GM20431 (cell line): Measurements from ENCODE around the gene RAE1.

Experiments
- in situ Hi-C: fragments of 300-500 bp; cut with MseI, MboI; formaldehyde crosslinking; loops from one replicate; pipeline ENCODE4 v1.15.0; 2020; ENCODE audit warnings: low sequenced_read_pairs; ENCODE audit not compliant: unreplicated experiment

RAE1 gene, protein sequence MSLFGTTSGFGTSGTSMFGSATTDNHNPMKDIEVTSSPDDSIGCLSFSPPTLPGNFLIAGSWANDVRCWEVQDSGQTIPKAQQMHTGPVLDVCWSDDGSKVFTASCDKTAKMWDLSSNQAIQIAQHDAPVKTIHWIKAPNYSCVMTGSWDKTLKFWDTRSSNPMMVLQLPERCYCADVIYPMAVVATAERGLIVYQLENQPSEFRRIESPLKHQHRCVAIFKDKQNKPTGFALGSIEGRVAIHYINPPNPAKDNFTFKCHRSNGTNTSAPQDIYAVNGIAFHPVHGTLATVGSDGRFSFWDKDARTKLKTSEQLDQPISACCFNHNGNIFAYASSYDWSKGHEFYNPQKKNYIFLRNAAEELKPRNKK

DNA sequence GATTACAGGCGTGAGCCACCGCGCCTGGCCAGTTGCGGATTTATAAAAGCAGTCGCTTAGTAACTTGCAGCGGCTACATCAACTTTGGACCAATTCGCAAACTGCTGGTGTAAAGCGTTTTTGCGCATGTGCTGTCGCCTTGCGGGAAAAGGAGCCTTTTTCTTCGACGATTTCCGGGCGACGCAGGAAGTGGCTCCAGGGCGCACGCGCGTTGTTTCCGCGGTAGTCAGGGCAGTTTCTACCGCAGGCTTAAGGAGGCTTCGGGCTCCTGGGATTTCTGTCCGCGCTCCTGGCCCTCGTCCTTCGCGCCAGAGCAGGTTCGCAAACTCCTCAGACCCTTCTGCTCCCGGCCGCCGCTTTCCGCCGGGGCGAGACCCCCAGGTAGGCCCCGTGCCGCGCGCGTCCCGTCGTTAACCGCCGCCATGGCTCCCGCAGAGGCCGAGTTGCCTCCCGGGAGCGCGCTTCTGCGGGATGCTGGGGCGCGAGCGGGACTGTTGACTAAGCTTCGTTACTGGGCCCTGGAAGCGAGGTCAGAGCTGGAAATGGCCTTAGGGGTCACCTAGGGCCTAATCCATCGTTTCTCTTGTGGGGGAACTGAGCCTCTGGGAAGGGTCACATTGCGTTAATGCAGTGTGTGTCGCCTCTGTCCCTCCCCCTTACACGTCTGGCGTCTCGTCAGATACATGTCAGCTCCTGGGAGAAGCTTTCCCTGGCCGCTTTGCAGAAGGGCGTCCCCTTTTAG lies at the start of gene RAE1:
RAE1 (plus strand) TSS at position 214 of the 742 bp plus-strand sequence. CDS start 2,784 bp downstream, outside the sequence.
- in situ Hi-C loops, result no loop called here

DNA sequence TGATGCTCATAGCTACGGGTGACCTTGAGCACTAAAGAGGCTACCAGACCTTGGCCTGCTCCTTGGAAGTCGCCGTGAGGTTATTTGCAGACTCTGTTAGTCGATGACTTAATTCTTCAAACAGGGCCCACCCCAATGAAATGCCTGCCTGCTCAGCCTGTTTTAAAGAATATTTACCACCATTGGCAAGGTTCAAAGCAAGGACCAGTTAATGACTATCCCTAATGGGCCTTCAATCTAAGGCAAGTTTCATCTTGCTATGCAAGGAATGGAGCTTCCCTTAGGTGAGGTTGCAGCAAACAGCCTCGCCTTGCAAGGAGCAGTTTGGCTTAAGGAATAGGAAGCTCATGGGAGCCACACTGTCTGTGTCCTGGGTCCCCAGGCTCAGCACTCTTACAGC lies 44.3 kb upstream of the RAE1 start:
- in situ Hi-C loops, result no loop called here

DNA sequence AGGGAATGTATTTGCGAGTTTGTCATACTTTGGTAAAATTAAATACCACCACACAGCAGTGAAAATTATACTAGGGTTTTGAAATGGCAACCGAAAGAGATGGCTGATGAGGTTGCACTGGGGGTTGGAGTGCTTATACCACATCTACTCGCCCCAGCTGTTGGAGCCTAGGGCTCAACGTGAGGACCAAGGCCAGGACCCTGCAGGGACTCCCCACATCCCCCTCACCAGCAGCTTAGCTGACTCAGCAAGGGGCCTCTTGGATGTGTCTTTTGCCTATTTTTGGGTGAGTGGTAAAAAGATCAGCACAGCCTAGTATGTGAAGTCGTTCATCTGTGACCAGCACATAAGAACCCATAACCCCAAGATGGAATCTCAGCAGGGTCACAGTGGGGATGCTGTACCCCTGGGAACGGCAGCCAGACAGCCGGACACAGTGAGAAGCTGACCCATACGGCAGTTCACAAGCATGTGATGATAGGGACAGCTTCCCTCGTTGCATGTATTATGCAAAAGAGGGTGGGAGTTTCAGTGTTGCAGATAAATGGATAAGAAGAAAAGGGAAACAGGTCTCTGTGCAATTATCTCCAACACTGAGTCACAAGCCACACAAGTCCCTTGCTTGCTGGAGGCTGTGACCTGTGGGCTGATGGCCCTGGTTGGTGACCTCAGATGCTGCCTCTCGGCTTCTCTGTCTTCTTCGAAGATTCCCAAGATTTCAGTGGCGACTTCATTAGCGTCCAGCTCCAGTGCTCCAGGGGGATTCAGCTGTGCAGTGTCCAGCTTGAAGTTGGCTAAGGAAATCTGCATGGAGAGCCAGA lies 42.4 kb upstream of the RAE1 start:
- in situ Hi-C loops, result no loop called here

DNA sequence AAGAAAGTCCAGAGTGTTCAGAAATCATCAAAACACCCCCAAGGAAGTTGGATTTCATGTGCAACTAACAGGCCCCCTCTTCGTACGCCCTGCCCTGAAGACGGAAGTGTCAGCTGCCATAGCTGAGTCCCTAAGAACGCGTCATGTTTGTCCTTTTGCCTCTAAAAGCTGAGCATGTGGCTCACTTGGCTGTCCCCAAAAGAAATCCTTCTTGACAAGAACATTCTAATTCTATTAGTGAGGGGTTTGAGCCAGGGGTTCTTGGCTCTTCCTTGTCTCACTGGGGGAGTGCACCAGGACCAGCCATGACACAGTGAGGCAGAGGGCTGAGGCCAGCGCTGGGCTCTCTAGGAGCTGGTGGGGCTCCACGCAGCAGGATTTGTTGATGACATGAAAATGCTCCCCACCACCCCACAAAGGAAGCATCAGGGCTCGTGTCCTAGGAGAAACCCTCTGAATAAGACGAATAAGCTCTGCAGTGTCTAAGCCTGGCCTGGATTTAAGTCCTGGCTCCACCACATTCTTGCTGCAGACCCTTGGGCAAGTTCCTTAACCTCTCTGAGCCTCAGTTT lies 41.4 kb upstream of the RAE1 start:
- in situ Hi-C loops, result no loop called here

DNA sequence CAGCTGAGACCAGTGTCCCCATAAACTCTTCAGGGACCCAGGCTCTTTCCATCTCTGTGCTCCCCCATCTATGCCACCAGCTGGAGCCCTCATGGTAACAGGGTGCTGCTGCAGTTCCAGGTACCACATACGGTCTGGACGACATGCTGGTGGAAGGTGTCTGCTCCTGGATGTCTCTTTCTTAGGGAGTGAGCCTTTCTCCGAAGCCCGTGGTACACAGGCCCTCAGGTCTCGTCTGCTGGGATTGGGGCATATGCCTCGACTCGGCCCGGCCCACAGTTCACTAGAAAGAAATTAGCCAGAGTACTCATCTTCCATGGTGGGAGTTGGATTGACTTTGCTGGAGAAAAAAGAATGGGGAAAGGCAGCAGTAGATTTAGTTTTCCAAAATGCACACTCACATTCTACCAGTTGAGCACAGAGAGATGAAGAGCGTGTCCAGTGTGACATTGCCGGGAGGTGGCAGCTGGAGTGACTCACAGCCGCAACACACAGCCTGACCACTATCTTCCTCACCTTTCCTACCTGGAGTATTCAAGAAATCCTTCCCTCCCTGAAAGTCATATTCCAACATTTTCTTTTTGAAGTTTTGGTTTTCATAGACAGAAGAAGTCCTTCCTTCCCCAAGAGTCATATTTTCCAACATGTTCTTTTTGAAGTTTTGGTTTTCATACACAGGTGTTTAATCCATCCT lies 40.1 kb upstream of the RAE1 start:
- in situ Hi-C loops, result no loop called here

DNA sequence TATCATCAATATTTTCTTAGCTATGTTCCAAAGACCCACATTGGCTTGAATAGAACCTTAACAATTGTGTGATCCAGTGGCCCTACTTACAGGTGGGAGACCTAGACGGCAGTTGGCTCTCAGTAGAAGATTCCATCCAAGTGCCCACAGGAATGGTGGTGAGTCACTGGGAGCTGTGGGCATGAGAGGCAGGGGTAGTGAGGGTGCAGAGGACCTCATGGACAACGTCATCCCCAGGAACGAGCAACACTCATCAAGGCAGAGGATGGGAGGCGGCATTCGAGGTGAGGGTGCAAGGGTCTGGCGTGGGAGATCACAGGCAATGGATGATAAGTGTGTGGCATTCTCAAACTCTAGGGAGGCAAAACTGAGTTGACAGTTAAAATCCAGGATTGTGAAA lies 38.9 kb upstream of the RAE1 start:
- in situ Hi-C loops, result no loop called here

DNA sequence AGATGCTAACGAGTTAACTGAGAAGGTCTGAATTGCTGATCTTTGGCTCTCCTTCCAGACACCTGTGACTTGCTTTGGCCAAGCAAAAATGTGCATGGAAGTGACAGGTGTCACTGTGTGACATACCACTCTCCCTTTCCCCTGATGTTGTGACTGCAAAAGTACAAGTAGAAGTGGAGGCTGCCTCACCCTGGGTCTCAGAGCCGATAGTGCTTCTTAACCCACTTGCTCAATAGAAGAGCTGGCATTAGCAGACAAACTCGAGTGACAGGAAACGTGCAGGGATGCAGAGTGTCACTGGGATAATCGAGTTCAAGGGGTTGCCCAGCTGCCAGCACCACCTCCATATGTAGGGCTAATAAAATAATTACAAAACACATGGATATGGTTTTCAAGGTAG lies 37.8 kb upstream of the RAE1 start:
- in situ Hi-C loops, result no loop called here

DNA sequence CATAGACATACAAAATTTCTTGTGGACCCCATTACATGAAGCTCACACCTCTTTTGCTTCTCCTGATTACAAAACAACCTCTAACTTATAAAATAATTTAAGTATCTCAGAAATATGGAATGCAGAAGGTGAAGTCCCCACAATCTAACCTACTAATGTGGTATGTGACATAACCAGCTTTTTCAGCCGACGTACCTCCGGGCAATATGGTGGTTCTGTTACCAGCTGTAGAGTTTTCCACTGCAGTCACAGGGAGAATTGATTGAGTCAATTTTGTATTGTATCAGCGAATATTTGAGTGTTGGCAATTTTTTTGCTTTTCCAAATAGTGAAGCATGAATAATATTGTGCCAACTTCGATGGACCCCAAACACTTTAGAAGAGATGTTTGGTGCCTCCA lies 37.1 kb upstream of the RAE1 start:
- in situ Hi-C loops, result no loop called here

DNA sequence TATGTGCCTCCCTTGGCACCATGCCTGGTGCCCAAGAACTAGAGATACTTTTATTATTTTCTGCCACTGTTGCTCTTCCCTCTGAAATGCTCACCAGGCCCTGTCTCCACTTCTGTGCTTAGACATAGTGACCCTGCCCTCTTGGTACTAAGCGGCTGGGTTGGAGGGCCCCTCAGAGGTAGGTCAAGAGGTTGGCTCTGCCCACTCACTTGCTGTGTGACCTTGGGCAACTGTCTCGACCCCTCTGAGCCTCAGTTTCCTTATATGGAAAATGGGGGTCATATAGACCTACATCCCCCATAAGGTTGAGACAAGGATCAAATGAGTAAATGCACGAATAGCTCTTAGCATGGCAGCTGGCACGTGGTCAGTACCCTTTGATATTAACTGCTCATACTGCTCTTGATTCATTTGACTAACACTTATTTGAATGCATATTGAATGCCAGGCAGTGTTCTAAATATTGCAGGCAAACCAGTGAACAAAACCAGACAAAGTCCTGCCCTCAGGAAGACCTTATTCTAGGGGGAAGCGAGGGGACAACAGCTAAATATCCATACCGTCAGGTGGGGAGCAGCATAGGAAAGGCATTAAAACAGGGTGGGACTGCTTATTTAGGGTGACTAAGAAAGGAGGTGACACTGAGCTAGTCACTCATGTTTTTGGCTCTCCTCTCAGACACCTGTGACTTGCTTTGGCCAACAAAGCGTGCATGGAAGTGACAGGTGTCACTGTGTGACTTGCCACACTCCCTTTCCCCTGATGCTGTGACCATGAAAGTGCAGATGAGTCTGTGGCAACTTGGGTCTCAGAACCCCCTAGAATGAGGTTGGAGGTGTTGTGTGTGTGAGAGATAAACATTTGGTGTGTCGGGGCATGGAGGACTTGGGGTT lies 35.7 kb upstream of the RAE1 start:
- in situ Hi-C loops, result no loop called here

DNA sequence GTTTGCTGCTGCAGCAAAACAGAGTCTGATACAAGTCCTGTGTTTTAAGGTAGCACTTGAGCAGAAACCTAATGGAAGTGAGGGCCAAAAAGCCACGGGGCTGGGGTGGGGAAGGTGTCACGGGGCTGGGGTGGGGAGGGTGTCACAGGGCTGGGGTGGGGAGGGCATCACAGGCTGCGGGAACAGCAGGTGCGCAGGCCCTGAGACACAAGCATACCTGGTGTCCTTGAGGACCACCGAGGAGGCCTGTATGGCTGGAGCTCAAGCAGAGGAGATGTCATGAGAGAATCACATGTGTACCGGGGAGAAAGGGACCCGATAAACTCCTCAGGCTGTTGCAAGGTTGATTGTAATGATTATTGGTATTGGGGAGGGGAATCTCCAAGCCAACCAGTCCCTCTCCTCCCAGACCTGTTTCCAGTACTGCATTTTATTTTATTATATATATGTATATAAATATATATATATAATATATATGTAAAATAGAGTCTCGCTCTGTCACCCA lies 35.0 kb upstream of the RAE1 start:
- in situ Hi-C loops, result no loop called here

DNA sequence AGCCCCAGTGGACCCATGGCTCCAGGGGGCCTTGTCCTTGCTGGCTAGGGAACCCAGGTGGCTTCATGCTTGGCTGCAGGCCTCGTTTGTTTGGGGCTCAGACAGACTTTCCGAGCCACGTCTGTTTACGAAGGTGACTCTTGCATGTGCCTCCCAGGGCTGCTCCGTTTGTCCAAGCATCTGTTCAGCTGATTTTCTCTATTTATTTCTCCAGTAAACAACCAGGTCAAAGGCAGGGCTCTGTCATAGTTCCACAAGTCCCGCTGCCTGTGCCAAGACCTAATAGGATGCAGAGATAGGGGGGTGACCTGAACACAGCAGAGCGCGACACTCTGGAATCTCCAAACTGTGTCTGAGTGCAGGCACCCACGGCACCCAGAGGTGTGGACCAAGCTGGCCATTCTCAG lies 34.3 kb upstream of the RAE1 start:
- in situ Hi-C loops, result no loop called here

DNA sequence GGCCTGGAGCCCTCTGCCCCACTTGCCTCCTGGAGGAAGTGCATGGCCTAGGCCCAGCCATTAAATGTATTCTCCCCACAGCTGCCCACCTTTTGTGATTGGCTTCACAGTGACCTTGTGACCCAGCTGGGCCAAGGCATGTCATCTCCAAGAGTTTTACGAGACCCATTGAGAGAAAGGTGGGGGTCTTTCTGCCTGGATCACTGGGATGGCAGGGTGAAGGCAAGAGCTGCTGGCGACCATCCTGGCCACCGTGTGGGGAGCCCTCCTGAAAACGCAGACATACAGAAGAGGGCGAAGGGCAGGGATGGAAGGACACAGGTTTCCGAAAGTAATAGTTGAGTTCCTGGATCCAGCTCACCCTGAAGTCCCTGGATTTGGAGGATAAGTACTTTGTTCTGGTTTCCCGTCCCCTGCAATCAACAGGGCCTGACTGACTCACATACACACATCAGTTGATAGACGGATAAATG lies 33.7 kb upstream of the RAE1 start:
- in situ Hi-C loops, result no loop called here

DNA sequence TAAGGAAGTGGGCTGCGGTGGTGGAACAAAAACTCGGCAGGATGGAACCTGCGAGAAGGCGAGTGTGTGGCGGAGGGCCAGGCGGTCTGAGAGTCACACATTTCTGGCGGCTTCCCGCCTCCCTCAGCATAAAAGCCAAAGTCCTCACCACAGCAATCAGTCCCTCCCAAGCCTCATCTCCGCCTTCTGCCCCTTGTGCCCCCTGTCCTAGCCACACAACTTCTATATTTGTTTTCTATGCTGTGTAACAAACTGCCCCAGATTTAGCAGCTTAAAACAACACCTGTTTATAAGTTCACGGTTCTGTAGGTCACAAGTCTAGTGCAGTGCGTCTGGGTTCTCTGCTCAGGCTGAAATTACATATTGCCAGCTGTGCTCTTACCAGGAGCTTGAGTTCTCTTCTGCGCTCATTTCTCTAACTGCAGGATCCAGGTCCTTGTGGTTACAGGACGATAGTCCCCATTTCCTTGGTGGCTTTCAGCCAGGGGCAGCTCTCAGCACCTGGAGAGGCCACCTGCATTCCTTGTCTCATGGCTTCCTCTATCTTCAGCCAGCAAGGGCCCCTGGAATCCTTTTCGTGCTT lies 33.2 kb upstream of the RAE1 start:
- in situ Hi-C loops, result no loop called here

DNA sequence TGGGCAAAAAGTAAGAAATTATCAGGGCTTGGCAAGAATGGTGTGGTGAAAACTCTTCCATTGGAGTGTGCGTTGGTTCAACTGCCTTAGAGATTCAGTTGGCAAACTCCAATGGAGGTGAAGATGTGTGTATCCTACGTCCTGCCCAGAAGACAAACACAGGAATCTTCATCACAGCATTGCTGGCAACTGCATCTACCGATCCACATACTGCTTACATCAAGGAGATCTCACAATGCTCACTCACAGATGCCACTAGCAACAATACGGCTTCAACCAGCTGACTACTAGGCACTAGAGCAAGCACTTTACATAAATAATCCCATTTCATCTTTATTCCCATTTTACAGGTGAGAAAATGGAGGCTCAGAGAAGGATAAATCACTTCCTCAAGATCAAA lies 31.5 kb upstream of the RAE1 start:
- in situ Hi-C loops, result no loop called here

DNA sequence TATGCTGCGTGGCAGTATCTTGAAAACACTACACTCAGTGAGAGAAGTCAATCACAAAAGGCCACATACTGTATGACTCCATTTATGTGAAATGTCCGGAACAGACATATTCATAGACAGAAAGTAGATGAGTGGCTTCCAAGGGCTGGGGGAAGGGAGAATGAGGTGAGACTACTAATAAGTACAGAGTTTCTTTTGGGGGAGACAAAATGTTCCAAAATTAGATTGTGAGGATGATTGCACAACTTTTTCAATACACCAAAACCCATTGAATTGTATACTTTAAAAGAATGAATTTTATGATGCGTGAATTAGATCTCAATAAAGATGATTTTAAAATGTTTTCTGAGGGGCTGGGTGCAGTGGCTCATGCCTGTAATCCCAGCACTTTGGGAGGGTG lies 30.7 kb upstream of the RAE1 start:
- in situ Hi-C loops, result no loop called here

DNA sequence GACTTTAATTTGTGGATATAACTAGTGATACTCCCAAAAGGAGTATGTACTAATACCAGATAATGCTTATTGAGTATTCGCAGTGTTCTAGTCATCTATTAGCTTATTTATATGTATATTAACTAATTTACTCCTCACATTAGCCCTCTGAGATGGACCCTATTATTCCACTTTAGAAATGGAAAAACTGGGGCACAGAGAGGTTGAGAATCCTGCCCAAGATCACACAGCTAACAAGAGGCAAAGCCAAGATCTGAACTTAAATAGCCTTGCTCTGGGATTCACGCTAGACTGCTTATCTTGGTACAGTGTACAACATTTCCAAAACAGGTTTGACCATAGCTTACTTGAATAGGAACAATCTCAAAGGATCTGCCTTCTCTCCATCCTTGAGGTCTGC lies 29.9 kb upstream of the RAE1 start:
- in situ Hi-C loops, result no loop called here

DNA sequence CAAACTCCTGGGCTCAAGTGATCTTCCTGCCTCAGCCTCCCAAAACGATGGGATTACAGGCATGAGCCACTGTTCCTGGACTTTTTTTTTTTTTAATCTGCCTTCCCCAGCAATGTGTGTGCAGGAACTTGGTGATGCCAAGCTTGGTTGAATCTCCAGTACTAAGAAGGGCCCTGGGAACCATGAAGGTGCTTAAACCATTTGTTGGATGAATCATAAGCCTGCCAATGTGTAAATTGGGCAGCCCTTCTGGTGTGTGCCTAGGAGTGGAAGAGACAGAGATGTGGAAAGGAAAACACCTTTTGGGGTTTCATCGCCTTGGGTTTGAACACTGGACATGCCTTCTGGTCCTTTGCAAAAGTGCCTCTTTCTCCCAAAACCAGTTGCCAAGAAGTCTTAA lies 28.6 kb upstream of the RAE1 start:
- in situ Hi-C loops, result no loop called here

DNA sequence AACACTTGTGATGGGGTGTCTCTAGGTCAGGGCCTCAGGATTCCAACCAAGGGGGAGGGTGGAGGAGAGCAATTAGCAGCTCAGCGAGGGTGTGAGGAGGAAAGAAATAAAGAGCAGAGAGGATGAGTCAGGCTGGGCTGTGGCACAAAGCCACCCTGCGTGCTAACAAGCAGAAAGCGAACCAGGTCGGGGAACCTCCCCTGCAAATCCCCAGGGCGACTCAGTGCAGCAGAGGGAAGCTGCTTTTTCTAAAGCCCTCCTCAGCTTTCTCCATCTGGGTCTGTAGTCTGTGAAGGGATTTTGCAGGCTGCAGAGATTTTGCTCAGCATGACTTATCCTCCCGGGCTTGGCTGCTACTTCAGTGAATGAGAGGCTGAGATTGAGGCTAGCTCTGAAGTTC lies 28.0 kb upstream of the RAE1 start:
- in situ Hi-C loops, result no loop called here
